NCI-H1417 treated with DMSO at 0.1 percent for 48 hours (cell line): Measurements from ENCODE around the gene CNNM3.
"Not testable (repeated sequence)": the region's sequence is repeated elsewhere in the genome, so short reads cannot be mapped to it uniquely, and the experiment has no call there.

Source experiments
- DNase-seq: peaks from one replicate; lab custom pipeline; 2025; lab: John Stamatoyannopoulos, UW

The CNNM3 gene

GRCh38 chr2:96816127-96816835 lies at the start of gene CNNM3:
Gene CNNM3, plus strand, starts transcription at chr2:96816268. Its CDS starts 10 bp downstream, at chr2:96816278.
- DNase-seq = peak; percentile 60

GRCh38 chr2:96767135-96767871 lies 48.8 kb upstream of the CNNM3 start:
- DNase-seq = no peak

- DNase-seq = no peak
Measured at GRCh38 chr2:96768083-96768561, 47.9 kb upstream of the CNNM3 start.

- no peak for DNase-seq
Measured at GRCh38 chr2:96769814-96770213, 46.3 kb upstream of the CNNM3 start.

GRCh38 chr2:96770442-96771202 lies 45.4 kb upstream of the CNNM3 start:
- DNase-seq = no peak

GRCh38 chr2:96771796-96772618 lies 44.1 kb upstream of the CNNM3 start:
- DNase-seq = no peak

GRCh38 chr2:96772903-96773671 lies 43.0 kb upstream of the CNNM3 start:
- DNase-seq = no peak

GRCh38 chr2:96773922-96774321 lies 42.1 kb upstream of the CNNM3 start:
- DNase-seq = no peak

GRCh38 chr2:96775160-96775559 lies 40.9 kb upstream of the CNNM3 start:
- DNase-seq = no peak

GRCh38 chr2:96783388-96783787 lies 32.7 kb upstream of the CNNM3 start:
- DNase-seq = no peak

- no peak for DNase-seq
Measured at GRCh38 chr2:96787411-96787810, 28.7 kb upstream of the CNNM3 start.

- no peak for DNase-seq
Measured at GRCh38 chr2:96788442-96789244, 27.4 kb upstream of the CNNM3 start.

GRCh38 chr2:96789245-96789617 lies 26.8 kb upstream of the CNNM3 start:
- no peak for DNase-seq

GRCh38 chr2:96792772-96793749 lies 23.0 kb upstream of the CNNM3 start:
- DNase-seq = no peak

GRCh38 chr2:96795076-96795475 lies 21.0 kb upstream of the CNNM3 start:
- DNase-seq = no peak

- DNase-seq = not testable (repeated sequence)
Measured at GRCh38 chr2:96796497-96796896, 19.6 kb upstream of the CNNM3 start.

- DNase-seq = no peak
Measured at GRCh38 chr2:96797066-96797625, 18.9 kb upstream of the CNNM3 start.
